HG02798 (cell line): ENCODE results near the gene RTN4.

Experiments used
- ATAC-seq: cut with Tn5 transposase; IDR thresholded peaks from one replicate; pipeline ENCODE4 v1.9.1; 2021; ENCODE audit warnings: mild to moderate bottlenecking; ENCODE audit not compliant: unreplicated experiment, poor library complexity

The RTN4 gene

GRCh38 chr2:54979321-54980044 is 70.8 kb downstream of the RTN4 start:
- no peak for ATAC-seq

GRCh38 chr2:54977149-54977548 is 73.1 kb downstream of the RTN4 start:
- ATAC-seq: peak; percentile 92

GRCh38 chr2:54975598-54976492 is 74.4 kb downstream of the RTN4 start:
- ATAC-seq: no peak

- ATAC-seq: no peak
Measured at GRCh38 chr2:54975175-54975574, 75.1 kb downstream of the RTN4 start.

- ATAC-seq: no peak
Measured at GRCh38 chr2:54969940-54970338, 80.3 kb downstream of the RTN4 start.

GRCh38 chr2:54969295-54969939 is 80.8 kb downstream of the RTN4 start:
- ATAC-seq: no peak

- no peak for ATAC-seq
Measured at GRCh38 chr2:54968561-54969218, 81.6 kb downstream of the RTN4 start.

- ATAC-seq: no peak
Measured at GRCh38 chr2:54967759-54968365, 82.4 kb downstream of the RTN4 start.

GRCh38 chr2:54967269-54967668 is 83.0 kb downstream of the RTN4 start:
- ATAC-seq: no peak

GRCh38 chr2:54966837-54967236 is 83.4 kb downstream of the RTN4 start:
- no peak for ATAC-seq

- ATAC-seq: no peak
Measured at GRCh38 chr2:54966165-54966832, 84.0 kb downstream of the RTN4 start.

GRCh38 chr2:54965425-54965824 is 84.8 kb downstream of the RTN4 start:
- ATAC-seq: no peak

- no peak for ATAC-seq
Measured at GRCh38 chr2:54964816-54965215, 85.4 kb downstream of the RTN4 start.

- ATAC-seq: no peak
Measured at GRCh38 chr2:54964271-54964670, 86.0 kb downstream of the RTN4 start.

GRCh38 chr2:54963476-54963875 is 86.8 kb downstream of the RTN4 start:
- ATAC-seq: no peak

GRCh38 chr2:54962935-54963440 is 87.3 kb downstream of the RTN4 start:
- no peak for ATAC-seq

GRCh38 chr2:54962511-54962910 is 87.7 kb downstream of the RTN4 start:
- ATAC-seq: no peak

- no peak for ATAC-seq
Measured at GRCh38 chr2:54960164-54960563, 90.1 kb downstream of the RTN4 start.

- ATAC-seq: no peak
Measured at GRCh38 chr2:54958717-54959371, 91.4 kb downstream of the RTN4 start.
